Measurements from ENCODE around the gene MRTFA.

The MRTFA gene

DNA sequence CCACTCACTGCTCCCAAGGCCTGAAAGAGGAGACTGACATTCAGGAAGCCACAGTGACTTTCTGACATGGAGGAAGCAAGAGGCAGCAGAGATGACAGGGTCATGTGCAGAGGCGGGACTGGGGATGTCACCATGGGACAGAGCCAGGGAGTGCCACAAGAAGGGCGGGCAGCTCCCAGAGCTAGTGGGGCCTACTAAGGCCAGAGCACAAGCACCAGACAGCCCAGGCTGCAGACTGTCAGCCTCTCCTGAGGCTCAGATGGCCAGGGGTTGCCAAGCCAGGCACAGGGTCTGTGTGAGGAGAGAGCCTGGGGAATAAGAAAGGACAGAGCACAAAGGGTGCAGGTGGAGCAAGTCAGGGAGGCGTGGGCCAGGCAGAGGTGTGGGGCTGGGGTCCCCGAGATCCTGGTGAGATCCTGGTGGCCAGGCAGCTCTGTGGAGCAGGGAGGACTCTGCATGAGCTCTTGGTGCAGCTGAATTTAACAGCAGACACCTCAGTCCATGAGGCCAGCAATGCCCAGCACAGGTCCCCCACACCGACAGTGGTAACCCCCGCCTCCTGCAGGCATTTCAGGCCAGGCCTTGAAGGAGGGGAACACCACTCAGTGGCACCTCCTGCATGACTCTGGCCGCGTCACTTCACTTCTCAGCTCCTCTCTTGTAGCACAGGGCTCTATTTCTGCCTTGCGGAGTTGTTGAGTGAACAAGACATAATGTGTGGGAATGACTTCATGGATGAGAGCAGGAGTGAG lies 213.8 kb downstream of the MRTFA start:
- no peak for DNase-seq

GRCh38 chr22:40421941-40422340 lies 214.6 kb downstream of the MRTFA start:
- no peak for DNase-seq

DNA sequence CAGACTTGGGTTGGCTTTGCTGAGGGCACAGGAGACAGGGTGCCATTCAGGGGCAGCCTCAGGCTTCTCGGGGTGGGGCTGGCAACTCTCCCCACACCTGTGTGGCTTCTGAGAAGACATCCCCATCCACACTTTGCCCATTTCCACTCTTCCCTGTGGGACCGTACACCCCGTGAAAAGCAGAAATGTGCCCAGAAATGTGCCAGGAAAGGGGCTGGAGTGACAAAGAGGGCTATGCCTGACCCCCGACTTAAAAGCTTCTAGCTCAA lies 215.5 kb downstream of the MRTFA start:
- no peak for DNase-seq

GRCh38 chr22:40420341-40421081 lies 216.0 kb downstream of the MRTFA start:
- no peak for DNase-seq

GRCh38 chr22:40419718-40420117 lies 216.8 kb downstream of the MRTFA start:
- no peak for DNase-seq

DNA sequence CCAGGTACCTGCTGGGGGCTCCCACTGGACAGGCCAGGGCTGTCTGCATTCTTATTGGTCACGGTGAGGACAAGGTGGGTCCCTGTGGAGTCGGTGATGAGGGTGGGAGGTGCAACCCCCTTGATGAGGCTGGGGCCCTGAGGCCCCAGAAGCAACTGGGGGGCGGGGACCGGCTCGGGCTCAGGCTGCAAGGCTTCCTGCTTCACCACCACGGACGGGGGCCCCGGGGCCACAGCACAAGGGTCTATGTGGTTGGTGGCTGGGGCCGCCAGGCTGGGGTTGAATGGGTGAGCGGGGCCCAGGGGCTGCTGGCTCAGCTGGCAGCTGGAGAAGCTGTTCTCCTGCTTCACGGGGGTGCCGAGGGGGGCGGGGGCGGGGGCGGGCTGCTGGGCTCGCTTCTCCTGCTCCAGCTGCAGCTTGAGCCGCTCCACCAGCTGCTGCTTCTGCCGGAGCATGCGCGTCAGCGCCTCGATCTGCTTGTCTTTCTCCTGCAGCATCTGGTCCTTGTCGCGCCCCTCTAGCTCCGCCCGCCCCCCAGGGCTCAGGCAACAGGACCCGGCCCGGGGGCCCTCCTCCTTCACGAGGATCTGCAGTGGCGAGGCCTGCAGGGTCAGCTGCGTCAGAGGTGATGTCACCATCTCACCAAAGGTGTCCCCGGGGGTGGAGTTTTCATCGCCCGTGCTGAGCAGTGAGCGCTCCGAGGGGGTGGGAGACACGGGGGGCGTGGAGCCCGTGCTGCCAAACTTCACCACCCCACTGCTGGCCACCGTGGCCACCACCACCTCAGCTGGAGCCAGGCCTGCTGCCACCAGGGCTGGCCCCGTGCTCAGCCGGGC lies 217.9 kb downstream of the MRTFA start:
- no peak for DNase-seq

DNA sequence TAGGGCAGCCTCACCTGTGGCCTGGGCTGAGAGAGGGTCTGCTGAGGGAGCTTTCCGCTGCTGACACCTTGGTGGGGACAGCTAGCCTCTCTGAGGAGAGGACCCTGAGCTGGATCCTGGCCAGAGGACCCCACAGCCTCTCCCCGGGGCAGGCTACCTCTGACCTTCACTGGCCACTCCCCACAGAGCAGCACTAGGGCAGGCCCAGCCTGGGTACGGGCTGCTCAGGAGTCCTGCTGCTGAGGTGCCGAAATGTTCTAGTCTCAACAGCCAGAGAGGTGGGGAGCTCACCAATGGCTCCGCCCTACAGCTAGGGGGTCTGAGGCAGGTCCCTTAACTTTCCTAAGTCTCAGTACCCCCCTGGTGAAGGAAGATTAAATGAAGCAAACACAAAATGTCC lies 218.6 kb downstream of the MRTFA start:
- DNase-seq, result no peak

GRCh38 chr22:40417041-40417440 lies 219.5 kb downstream of the MRTFA start:
- no peak for DNase-seq

GRCh38 chr22:40416636-40417035 lies 219.9 kb downstream of the MRTFA start:
- DNase-seq, result no peak

DNA sequence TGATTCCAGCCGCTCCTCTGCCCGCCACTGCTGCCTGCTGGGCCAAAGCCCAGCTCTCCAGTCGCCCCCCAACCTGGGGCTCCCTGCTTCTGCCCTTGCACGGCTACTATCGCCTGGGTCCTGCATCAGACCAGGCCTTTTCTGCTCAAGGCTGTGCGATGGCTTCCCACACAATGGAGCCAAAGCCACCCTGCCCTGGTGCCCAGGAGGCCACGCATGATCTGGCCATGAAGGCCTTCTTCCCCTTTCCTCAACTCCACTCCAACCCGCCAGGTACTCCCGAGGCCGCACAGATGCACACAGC lies 220.3 kb downstream of the MRTFA start:
- DNase-seq, result no peak

DNA sequence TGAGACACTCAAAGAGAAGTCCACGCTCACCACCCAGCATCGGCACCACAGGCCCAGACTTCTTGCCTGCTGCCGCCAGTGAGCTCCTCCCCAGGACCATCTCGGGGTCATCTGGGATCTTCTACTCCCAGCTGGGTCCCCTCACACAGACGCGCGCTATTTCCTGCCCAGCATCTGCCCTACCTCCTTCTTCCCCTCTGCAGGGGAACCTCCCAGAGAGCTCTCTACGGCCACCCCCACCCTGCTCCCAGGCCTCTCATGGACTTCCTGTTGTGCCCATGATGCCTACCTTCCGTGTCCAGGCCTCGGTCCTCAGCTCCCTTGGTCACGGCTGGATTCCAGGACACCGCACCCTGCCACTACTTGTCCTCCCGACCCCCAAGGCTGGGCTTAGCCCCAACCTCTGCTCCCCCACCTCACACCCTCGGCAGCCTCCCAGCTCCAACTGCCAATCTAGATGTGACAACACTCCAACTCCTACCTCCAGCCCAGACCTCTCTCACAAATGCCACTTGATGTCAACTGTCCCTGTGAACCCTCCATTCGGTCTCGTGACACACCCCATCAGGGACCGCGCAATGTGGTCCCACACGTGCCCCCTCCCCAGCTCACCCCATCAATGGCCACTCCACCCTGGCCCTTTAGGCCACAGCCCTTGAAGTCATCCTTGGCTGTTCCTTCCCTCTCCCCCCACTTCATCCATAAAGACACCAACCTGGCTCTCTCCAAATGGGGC lies 220.8 kb downstream of the MRTFA start:
- no peak for DNase-seq

GRCh38 chr22:40414838-40415505 lies 221.5 kb downstream of the MRTFA start:
- no peak for DNase-seq

- DNase-seq, result no peak
Measured at GRCh38 chr22:40414311-40414710, 222.2 kb downstream of the MRTFA start.

DNA sequence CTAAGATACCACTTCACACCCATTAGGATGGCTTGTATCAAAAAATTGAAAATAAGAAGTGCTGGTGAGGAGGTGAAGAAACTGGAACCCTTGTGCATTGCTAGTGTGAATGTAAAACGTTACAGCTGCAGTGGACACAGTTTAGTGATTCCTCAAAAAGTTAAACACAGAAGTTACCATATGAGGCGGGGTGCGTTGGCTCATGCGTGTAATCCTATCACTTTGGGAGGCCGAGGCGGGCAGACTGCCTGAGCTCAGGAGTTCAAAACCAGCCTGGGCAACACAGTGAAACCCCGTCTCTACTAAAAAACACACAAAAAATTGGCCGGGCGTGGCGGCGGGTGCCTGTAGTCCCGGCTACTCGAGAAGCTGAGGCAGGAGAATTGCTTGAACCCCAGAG lies 222.6 kb downstream of the MRTFA start:
- DNase-seq, result no peak

DNA sequence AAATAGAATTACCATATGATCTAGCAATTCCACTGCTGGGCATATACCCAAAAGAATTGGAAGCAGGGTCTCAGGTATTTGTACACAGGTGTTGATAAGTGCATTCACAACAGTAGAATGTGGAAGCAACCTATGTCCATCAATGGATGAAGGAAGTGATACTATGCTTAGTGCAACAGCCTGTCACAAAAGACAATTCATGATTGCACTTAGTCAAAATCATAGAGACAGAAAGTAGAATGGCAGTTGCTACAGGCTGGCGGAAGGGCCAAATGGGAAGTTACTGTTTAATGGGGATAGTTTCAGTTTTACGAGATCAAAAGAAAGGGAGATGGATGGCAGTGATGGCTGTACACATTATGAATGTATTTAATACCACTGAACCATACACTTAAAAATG lies 224.1 kb downstream of the MRTFA start:
- DNase-seq, result peak; percentile 48

DNA sequence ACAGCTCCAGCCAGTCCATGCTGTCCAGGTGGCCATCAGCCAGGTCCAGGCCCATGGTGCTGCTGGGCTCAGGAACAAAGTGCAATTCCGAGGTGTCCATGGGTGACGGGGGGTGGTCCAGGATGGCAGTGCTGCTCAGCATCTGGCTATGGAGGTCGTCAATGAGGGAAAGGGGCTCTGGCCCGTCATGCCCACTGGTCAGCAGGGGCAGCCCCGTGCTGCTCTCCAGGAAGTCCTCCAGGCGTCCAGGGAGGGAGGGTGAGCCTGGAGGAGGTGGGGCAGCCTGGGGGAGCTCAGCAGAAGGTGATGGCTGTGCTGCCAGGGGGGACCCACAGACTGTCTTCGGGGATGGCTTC lies 225.0 kb downstream of the MRTFA start:
- no peak for DNase-seq

DNA sequence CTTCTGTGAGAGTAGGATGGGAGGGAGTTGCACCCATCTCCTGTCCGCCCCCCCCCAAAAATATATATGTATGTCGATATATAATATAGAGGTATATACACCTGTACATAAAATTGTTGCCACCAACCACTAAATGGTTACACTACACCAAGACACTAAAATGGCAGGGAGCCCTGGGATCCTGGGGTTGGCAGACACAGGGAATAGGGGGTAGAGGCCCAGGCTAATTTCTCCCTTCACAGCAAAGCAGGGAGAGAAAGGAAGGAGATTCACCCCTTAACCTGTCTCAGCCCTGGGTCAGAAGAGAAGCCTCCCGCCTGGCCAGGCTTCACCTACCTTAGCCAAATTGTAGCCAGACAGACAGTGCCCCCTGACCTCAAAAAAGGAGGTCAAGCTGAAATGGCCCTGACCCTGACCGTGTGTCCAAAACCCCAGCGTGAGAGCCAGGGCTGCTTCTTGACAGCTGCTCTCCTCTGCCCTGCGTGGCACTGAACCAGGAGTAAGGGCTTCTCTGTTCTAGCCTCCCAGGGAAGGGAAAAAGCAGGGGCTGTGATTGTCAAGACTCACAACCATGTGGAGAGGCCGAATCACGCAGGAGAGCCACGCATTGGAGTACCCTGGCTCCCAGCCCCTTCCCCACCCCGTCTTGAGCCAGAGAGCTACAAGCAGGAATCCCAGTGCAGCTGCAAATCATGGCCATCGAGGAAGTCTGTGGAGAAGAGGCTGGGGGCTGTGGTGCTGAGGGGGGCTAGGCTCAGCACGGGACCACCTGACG lies 225.6 kb downstream of the MRTFA start:
- no peak for DNase-seq

DNA sequence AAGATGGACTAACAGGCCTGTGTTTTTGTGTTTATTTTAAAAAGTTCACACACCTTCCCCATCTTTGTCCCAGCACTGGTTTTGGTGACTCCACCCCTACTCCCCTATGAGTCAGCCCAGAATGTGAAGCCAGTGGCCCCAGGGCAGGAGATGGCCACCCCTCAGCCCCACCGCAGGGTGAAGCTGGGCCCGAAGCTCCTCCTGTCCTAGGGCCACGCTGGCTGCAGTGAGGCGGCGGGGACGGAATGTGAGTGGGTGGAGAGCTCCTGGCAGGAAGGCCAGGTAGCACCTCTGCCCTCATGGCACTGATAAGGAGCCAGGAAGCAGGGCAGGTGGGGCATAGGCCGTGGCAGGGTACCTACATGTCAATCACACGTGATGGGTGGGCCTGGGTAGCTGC lies 226.2 kb downstream of the MRTFA start:
- no peak for DNase-seq

DNA sequence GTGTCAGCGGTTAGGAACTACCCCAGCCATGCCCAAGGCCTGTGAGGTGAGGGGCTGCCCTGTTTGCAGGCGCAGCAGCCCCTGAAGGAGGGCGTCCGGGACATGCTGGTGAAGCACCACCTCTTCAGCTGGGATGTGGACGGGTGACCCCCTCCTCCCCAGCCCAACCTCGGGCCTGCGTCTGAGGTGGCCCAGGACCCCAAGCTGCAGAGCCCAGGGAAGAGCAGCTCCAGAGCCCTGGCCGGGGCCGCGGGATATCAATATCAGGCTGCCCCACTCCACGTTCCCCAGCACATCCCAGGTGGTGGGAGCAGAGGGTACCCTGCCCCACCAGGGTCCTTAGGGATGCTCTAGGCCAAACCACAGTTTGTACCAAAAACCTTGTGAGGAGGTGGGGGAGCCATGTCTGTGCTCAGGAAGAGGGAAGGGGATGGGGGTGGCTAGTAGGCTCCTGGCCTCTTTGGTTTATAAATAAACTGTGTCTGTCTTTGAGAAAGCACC lies 226.9 kb downstream of the MRTFA start:
- no peak for DNase-seq

DNA sequence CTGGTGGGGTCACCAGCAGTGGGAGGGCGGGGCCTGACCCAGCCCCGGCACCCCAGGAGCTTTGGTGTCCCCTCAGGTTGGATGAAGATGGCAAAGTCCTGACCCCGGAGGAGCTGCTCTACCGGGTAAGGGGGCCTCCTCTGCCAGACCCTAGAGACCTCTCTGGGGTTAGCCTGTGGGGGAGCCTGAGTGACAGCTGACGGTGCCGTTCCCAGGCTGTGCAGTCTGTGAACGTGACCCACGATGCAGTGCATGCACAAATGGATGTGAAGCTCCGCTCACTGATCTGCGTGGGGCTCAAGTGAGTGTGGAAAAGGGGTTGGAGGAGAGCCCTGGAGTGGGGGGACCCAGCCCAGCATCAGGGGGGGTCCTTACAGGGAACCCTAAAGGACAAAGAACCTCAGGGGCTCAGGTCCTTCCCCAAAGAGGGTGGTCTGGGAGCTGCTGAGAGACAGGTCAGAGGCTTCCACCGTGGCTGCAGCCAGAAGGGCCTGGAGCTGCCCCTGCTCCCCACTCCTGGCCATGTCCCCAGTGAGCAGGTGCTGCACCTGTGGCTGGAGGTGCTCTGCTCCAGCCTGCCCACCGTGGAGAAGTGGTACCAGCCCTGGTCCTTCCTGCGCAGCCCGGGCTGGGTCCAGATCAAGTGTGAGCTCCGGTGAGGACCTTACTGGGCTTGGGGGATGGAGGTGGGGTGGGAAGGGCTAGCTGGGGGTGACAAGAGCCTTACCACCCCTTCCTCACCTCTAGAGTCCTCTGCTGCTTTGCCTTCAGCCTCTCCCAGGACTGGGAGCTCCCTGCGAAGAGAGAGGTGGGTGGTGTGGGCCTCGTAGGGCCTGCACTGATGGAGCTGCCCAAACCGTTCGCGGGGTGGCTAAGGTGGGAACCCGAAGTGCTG lies 227.6 kb downstream of the MRTFA start:
- DNase-seq, result no peak

All from activated CD4-positive, alpha-beta T cell treated with anti-CD3 and anti-CD28 coated beads, Interleukin-2, amount 50 U/mL, for 16 hours (primary cell).